HT1080 (cell line): ENCODE measurements around the gene RBM27. TPM values are rescaled to one million over a fixed set of nuclear protein-coding genes. Genes with fewer than 3 reads are reported as not detected.

Experiments
- small RNA-seq: library from RNA; depleted of rRNA; stranded (forward); fragments of <200 nt; gene quantifications from one replicate; pipeline ENCODE3, GENCODE V24; 2014
- total RNA-seq: library from RNA; depleted of rRNA; stranded (reverse); fragments of >200 nt; shearing (Covaris generic); gene quantifications from 2 replicates; pipeline ENCODE4 v1.2.3, GENCODE V29; 2014; rRNA removed

RBM27 gene
- total RNA-seq, 1 experiment from 2014 or later = 21.9 TPM

Small RNA genes lying within 50 kb of the gene (small RNA-seq; reads per million reads assigned to genes)
- gene RNU7-180P = not detected

Other genes starting within 250 kb of the RBM27 start
- not detected in 2 replicates for gene PLAC8L1, start 98.0 kb upstream of the RBM27 start, total RNA-seq
- 118 and 138 TPM in 2 replicates for gene LARS1, start 21.0 kb upstream of the RBM27 start, total RNA-seq
- 0.19 TPM in 1 of 2 replicates, not detected in the other for gene POU4F3, start 135.2 kb downstream of the RBM27 start, total RNA-seq
- gene TCERG1, start 243.7 kb downstream of the RBM27 start, total RNA-seq = 46.6 and 48.9 TPM in 2 replicates